Measurements from ENCODE around the gene POR.
"Not testable (repeated sequence)": the region's sequence is repeated elsewhere in the genome, so short reads cannot be mapped to it uniquely, and the experiment has no call there.

POR gene

DNA sequence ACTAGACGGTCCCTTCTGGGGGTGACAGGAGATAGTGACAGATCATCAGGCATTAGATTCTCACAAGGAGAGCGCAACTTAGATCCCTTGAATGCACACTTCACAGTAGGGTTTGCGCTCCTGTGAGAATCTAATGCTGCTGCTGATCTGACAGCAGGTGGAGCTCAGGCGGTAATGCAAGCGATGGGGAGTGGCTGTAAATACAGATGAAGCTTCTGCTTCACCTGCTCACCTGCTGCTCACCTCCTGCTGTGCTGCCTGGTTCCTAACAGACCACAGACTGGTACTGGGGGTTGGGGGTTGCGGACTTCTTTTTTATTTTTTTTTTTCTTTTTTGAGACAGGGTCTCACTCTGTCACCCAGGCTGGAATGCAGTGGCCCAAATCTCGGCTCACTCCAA, 114.7 kb downstream of the POR start:
- not testable (repeated sequence) for DNase-seq (ENCODE audit: low read depth)

DNA sequence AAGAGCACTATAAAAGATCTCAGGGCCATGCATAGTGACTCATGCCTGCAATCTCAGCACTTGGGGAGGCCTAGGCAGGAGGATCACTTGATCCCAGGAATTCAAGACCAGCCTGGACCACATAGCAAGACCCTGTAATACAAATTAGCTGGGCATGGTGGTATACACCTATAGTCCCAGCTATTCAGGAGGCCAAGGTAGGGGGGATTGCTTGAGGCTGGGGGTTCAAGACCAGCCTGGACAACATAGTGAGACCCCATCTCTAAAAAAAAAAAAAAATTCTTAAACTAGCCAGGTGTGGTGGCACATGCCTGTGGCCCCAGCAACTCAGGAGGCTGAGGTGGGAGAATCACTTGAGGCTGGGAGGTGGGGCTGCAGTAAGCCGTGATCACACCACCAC, 117.0 kb downstream of the POR start:
- no peak for DNase-seq (ENCODE audit: low read depth)

All from HS-5 (cell line).